GM19328 (cell line): ENCODE measurements around the gene BLNK.

ENCODE experiments used
- ATAC-seq: cut with Tn5 transposase; IDR thresholded peaks from one replicate; pipeline ENCODE4 v1.9.1; 2021; ENCODE audit warnings: mild to moderate bottlenecking, moderate library complexity; ENCODE audit not compliant: unreplicated experiment

The BLNK gene

GRCh38 chr10:96153070-96153469, 118.3 kb downstream of the BLNK start:
- no peak for ATAC-seq

- ATAC-seq: no peak
Measured at GRCh38 chr10:96152437-96152836, 118.9 kb downstream of the BLNK start.
